Lower leg skin (tissue), 3 donors: ENCODE measurements around the gene NOX3.

Source experiments
- POLR2A ChIP-seq, 2 donors: fragments of 450-650 bp; IDR thresholded peaks; one replicate each; pipeline ENCODE4 v1.6.1; 2016 to 2017; ENCODE audit warnings: antibody characterized with exemption in 2 of 2, mild to moderate bottlenecking in 1 of 2, moderate library complexity in 1 of 2
- TF ChIP-seq, protein P1 (sequence below), 3 donors: fragments of 450-650 bp; IDR thresholded peaks; one replicate each; pipeline ENCODE4 v1.5.1; 2016; ENCODE audit warnings: antibody characterized with exemption in 3 of 3, mild to moderate bottlenecking in 3 of 3, moderate library complexity in 2 of 3

DNA sequence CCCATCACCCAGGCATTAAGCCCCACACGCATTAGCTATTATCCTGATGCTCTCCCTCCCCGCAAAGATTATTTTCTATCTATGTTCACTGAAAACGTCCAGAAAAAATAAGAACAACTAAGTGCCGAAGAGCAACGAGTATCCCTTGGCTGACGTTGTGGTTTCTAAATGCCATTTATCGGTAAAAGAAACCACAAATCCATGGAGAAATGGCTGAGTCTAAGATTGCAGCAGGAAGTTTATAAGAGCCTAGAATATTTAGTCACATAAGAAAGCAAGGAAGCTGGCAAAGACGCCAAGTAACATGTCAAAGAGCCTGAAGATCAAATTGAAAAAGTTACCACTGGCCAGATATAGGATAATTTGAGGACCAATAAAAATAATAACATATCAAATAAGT lies 18.1 kb upstream of the NOX3 start:
- TF ChIP-seq, protein P1, sequence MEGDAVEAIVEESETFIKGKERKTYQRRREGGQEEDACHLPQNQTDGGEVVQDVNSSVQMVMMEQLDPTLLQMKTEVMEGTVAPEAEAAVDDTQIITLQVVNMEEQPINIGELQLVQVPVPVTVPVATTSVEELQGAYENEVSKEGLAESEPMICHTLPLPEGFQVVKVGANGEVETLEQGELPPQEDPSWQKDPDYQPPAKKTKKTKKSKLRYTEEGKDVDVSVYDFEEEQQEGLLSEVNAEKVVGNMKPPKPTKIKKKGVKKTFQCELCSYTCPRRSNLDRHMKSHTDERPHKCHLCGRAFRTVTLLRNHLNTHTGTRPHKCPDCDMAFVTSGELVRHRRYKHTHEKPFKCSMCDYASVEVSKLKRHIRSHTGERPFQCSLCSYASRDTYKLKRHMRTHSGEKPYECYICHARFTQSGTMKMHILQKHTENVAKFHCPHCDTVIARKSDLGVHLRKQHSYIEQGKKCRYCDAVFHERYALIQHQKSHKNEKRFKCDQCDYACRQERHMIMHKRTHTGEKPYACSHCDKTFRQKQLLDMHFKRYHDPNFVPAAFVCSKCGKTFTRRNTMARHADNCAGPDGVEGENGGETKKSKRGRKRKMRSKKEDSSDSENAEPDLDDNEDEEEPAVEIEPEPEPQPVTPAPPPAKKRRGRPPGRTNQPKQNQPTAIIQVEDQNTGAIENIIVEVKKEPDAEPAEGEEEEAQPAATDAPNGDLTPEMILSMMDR (IDR thresholded peaks at IDR 0.05), result no peak
- TF ChIP-seq POLR2A (IDR thresholded peaks at IDR 0.05), result no peak
